ENCODE data around the gene WDR18.

DNA sequence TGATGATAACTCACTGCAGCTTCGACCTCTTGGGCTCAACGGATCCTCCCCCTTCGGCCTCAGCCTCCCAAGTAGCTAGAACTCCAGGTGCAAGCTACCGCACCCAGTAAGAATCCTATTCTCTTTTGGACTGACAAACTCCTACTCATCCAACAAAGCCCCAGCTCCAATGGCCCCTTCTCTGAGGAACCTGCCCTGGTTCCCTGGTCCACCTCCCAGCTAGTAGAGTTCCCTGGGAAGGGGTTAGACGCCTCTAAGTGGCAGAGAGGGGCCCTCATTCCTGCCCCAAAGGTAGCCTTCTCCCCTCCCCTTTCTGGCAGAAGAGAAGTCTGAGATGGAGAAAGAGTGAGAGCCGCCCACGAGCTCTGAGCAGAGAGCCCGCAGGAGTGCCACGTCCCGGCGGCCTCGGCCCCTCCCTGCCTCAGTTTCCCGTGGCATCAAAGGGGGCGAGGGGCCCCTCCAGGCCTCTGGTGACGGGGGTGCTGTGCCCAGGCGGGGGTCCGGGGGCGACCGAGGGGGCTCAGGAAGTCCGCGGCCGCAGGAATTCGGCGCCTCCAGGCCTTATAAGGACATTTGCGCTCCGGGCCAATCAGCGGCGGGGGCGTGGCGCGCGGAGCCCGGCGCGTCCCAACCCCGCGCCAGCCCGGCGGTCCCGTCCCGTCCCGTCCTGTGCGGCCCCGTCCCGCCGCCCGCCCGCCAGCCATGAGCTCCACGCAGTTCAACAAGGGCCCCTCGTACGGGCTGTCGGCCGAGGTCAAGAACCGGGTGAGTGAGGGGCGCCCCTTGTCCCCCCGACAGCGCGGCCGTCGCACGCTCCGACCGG, 42.0 kb downstream of the WDR18 start, which contains the start of gene CNN2:
- TF ChIP-seq, protein P1, sequence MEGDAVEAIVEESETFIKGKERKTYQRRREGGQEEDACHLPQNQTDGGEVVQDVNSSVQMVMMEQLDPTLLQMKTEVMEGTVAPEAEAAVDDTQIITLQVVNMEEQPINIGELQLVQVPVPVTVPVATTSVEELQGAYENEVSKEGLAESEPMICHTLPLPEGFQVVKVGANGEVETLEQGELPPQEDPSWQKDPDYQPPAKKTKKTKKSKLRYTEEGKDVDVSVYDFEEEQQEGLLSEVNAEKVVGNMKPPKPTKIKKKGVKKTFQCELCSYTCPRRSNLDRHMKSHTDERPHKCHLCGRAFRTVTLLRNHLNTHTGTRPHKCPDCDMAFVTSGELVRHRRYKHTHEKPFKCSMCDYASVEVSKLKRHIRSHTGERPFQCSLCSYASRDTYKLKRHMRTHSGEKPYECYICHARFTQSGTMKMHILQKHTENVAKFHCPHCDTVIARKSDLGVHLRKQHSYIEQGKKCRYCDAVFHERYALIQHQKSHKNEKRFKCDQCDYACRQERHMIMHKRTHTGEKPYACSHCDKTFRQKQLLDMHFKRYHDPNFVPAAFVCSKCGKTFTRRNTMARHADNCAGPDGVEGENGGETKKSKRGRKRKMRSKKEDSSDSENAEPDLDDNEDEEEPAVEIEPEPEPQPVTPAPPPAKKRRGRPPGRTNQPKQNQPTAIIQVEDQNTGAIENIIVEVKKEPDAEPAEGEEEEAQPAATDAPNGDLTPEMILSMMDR (optimal IDR thresholded peaks at IDR 0.05 in 1 of 3, IDR thresholded peaks at IDR 0.05 in 1 of 3, conservative IDR thresholded peaks at IDR 0.05 in 1 of 3; ENCODE audit: extremely low read depth in 1 of 3, insufficient read depth in 2 of 3, low read length in 3 of 3) = no peak
- no peak for TF ChIP-seq EZH2 (IDR thresholded peaks at IDR 0.05; ENCODE audit: low read length)

Measured in keratinocyte (primary cell).